ENCODE results near the gene WWC2.

The WWC2 gene

DNA sequence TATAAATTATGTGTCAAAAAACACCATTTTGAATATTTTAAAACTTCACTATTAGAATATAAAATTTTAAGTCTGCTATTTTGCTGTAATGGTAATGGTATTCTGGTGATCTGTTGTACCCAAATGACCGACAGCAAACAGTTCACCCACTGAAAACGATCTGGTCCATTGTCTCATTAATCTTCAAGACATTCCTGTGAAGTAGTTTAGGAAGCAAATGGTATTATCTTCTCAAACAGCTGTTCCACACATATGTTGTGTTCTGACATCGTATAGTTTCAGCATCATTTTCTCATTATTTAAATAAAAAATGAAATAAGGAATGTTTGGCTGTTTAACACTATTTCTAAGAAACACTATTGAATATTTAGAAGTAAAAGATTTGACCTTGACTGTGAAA, 98.1 kb downstream of the WWC2 start:
- in situ Hi-C loops (cut with MboI; ENCODE audit: low sequenced_read_pairs), result no loop called here

DNA sequence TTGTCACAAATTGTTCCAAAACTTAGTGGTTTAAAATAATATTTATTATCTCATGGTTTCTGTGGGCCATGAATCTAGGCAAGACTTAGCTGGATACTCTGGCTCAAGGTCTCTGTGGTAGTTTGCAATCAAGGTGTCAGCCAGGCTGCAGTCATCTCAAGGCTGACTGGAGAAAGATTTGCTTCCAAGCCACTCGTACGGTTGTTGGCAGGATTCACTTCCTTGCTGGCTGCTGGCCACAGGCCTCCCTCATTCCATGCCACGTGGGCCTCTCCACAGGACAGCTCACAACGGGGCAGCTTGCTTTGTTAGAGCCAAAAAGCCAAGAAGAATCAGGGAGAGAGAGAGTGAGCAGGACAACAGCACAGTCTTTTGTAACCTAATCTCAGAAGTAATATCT, 101.4 kb downstream of the WWC2 start:
- in situ Hi-C loops (cut with MboI; ENCODE audit: low sequenced_read_pairs), result no loop called here

DNA sequence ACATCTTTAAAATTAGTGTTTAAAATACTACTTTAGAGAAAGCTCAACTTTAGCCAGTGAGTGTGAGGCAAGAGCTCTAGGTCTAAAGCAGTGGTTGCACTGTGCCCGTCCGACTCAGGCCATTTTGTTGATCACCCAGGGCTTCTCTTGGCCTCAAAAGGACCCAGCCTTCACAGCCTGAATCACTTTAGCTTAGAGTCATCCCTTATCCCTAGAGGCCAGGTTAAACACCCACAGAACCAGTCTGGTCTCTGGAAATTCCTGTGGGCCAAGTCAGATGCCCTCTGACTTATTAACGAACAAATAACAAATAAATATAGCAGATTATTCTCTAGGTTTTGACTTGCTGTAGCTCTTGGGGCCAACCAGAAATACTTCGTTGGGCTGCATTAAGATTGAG, 102.3 kb downstream of the WWC2 start:
- in situ Hi-C loops (cut with MboI; ENCODE audit: low sequenced_read_pairs), result no loop called here

DNA sequence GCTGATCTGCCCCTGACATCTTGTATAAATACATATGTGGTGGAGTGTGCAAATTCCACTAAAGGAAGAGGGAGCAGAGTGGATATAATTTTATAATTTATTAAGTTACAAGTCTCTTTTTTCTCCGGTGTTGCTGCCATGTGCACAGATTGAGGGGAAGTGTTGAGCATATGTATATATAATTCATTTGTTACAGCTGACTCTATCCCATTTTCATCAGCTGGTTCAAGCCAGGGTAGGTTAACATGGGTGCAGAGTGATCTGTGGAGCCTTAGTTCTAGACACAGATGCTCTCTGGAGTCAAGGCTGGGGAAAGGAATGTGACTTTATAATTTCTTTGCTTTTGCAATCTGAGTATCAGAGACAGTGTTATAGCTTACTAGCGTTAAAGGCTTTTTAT, 103.5 kb downstream of the WWC2 start:
- in situ Hi-C loops (cut with MboI; ENCODE audit: low sequenced_read_pairs), result no loop called here

DNA sequence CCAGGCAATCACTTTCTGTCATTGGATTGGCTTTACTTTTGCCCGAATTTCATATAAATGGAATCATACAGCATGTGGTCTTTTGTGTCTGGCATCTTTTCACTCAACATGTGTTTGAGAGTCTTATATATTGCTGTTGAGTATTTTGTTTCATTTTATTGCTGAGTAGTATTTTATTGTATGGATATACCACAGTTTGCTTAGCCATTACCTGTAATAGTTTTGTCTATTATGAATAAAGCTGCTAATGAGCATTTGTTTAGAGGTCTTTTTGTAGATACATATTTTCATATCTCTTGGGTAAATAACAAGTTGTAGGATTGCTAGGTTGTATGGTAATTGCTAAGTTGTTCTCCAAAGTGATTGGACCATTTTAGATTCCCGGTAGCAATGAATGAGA, 105.7 kb downstream of the WWC2 start:
- in situ Hi-C loops (cut with MboI; ENCODE audit: low sequenced_read_pairs), result no loop called here

DNA sequence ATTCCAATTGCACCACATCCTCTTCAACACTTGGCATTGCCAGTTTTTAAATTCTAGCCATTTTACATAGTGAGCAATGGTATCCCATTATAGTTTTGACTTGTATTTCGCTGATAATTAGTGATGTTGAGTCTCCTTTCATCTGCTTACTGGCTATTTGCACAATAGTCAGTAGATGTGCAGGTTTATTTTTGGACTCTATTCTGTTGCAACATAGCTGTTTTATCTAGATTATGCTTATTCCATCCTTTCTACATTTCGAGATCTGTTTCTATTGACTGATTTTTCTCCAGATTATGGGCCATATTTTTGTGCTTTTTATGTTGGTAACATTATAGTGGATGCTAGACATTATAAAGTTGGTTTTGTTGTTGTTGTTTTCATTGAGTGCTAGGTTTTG, 106.1 kb downstream of the WWC2 start:
- in situ Hi-C loops (cut with MboI; ENCODE audit: low sequenced_read_pairs), result no loop called here

DNA sequence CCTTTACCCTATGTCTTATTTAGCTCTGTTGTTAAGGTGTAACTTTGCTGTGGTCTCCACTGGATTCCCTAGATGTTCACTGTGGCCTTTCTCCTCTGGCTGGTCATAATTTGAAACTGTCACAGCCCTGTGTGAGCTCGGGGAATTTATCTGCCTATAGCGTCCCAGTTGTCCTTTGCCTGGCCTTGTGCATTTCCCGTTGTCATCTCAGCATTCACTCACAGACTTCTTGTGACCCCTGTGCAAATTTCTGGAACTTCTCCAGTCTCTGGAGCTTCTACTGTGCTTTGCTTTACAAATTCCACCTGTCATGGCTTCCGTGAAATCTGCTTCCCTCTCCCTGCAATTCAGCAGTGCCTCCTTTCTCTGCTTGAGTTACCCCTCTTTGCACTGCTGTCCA, 106.7 kb downstream of the WWC2 start:
- in situ Hi-C loops (cut with MboI; ENCODE audit: low sequenced_read_pairs), result no loop called here

DNA sequence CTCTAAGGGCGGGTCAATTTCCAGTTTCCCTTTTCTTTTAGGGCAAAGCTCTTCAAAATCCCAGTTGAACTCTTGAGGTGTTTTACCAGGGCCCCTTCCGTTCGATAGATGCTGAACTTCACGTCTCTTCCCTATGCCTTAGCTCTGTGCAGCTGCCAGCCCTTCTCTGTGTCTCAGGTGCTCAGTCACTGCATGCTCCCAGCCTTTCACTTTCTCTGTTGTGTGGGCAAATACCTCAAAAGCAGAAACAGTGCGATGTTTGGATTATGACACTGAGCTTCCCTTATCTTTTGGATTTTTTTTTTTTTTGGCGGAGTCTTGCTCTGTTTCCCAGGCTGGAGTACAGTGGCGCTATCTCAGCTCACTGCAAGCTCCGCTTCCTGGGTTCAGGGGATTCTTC, 112.5 kb downstream of the WWC2 start:
- in situ Hi-C loops (cut with MboI; ENCODE audit: low sequenced_read_pairs), result no loop called here

DNA sequence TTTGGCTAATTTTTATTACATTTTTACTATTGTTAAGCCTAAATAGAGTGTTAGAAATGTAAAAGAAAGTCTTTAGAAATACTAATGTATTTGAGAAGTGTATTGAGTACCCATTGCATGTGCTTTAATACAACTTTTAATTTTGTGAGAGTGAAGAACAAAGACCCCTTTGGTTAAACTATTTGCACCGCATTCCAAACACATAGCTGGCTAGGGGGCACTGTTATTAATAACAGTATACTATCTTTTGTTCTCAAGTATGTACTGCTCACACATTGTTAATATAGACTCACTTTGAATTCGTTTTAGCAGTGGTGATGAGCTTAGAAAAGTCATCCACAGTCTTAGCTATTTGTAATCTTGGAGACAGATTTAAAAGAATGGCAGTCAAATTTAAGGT, 114.9 kb downstream of the WWC2 start:
- in situ Hi-C loops (cut with MboI; ENCODE audit: low sequenced_read_pairs), result no loop called here

DNA sequence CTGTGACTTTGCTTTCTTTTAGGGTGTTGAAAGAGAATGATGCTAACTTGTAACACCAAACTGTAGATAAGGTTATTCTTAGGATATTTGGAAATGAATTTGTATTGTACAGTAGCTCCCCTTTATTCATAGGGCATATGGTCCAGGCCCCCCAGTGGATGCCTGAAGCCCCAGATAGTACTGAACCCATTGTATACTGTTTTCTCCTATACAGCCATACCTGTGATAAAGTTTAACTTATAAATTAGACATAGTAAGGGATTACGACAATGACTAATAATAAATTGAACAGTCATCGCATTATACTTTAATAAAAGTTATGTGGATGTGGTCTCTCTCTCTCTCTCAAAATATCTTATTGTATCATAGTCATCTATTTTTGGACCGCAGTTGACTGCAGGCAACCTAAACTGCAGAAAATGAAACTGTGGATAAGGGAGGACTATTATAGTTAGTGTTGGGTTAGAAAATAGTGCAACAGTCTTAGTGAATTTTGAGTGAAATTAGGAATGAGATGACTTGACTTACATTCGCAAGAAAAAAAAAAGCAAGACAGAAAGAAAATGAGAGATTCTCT, 115.9 kb downstream of the WWC2 start:
- in situ Hi-C loops (cut with MboI; ENCODE audit: low sequenced_read_pairs), result no loop called here

DNA sequence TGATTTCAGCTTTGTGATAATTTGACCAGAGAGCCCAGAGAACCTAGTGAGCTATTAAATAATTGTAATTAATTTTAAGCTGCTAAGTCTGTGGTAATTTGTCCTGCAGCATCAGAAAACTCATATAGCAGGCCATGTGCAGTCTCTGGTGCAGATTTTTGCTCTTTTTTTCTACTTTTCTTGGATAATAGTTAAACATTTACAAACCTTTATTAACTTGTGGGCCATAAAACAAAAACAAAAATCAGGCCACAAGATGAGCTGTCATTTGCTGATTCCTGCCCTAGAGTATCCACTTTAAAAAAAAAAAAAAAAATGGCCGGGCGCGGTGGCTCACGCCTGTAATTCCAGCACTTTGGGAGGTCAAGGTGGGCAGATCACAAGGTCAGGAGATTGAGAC, 121.2 kb downstream of the WWC2 start:
- in situ Hi-C loops (cut with MboI; ENCODE audit: low sequenced_read_pairs), result no loop called here

DNA sequence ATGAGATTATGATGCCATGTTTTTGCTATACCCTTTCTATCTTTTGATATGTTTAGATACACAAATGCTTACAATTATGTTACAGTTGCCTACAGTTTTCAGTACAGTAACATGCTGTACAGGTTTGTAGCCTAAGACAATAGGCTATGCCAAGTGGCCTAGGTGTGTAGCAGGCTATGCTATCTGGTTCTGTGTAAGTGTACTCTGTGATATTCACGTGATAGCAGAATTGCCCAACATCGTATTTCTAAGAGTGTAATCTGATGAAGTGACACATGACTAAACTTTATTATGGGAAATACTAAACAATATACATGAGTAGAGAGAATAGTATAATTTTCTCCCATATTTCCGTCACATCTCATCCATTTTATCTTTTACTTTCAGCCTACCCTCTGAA, 124.0 kb downstream of the WWC2 start:
- in situ Hi-C loops (cut with MboI; ENCODE audit: low sequenced_read_pairs), result no loop called here

DNA sequence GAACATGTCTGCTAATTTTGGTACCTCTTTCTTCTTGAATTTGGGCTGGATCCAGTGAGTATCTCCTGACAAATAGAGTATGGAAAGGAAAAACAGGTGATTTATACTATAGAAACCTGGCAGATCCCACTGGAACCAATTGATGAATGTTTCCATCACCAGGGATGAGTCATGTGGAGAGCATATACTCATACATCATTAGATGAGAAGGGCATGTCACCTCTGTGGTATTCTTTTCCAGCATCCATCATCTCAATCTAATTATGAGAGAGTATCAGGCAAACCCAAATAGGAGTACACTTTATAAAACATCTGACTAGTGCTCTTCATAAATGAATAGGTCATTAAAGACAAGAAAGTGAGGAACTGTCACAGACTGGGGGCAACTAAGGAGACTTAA, 130.3 kb downstream of the WWC2 start:
- in situ Hi-C loops (cut with MboI; ENCODE audit: low sequenced_read_pairs), result no loop called here

DNA sequence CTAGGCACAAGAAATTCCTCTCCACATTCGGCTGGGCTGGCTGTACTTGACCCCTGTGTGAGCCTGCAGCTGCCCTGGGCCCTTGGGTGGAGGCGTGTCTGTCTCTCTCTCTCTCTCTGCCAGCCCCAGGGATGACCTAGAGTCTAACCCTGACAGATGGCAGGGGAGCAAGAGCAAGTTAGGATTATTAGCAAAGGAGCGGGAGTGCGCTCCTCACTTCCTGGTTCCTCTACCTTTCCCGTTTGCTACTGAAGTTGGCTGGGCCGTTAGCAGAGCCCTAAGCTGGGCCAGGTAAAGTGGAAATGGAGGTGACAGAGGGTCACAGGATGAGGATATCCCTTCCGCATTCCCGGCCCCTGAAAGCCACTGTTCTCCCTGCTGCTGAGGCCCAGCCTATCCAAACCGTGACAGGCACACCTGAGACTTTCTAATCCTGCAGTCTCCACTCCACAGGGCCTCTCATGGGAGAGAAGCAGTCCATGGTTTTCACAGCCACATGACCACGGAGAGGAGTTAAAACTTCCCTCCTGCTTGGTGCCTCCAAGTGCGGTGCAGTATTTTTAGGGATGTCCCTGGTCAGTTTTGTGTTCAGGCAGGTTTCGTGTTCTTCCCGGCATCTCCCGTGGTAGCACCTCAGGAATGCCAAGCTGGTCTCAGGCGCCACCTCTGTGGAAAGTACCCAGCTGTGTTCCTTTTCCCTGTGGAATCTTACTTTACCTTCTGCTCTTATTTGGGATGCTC, 141.7 kb downstream of the WWC2 start:
- in situ Hi-C loops (cut with MboI; ENCODE audit: low sequenced_read_pairs), result no loop called here

DNA sequence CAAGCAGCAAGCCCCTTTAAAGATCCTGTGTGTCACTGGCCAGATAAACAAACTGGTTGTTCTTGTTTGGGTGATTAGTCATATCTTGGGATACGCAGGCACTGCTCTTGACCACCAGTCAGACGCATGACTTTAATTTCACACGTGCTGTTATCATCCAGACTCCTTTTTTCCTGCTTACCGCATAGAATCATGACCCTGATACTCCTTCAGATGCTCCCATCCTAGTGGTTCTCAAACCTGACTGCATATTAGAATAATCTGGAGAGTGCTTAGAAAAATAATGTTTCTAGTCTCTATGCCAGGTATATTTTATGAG, 142.2 kb downstream of the WWC2 start:
- in situ Hi-C loops (cut with MboI; ENCODE audit: low sequenced_read_pairs), result no loop called here

DNA sequence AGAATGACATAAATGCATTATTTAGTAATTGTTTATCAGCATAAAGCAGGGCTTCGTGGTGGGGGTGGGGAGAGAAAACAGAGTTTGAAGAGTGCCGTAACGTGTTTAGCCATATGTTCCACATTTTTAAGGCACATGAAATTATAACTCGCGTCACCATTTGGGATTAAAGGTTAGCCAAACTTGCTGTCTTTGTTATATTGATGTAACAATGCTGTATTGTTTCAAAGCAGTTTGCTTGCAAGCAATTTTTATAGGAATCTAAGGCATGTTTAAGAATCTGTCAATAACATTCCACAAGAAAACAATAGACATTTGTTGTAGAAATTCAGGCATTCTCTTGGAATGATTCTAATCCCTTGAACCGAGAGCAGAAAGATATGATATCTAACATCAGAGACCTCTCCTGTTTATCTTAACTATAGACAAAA, 142.7 kb downstream of the WWC2 start:
- in situ Hi-C loops (cut with MboI; ENCODE audit: low sequenced_read_pairs), result no loop called here

DNA sequence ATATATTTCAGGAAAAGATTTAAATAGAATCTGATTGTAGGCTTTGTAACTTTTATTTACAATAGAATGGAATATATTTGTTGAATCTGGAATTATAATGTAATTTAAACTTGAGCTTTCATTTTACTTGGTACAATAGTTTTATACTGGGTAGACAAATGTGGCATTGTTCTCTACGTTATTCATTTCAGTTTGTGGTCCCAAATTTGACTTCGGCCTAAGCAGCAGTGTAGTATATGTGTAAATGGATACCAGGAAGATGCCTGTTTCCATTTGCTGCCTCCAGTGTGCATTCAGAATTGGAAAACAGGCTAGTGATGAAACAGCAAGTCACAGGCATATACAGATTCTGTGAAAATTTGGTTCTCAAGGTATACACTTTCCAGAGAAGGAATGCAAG, 143.2 kb downstream of the WWC2 start:
- in situ Hi-C loops (cut with MboI; ENCODE audit: low sequenced_read_pairs), result no loop called here

DNA sequence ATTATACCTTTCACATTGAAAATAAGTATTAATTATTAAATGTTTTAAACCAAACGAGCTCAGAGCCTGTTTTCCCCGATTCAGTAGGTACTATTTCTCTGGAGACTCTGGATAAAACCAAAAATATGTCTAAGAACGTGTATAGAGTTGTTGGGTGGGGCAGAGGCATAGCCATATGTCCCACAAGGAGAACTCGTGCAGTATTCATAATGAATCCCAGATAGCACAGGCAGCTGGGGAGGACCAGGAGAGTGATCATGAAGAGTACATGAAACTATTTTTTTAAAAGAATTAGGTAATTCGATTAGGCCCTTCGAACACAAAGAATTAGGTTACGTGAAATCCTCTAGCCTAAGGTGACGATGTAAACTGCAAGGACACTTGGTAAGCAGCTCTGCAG, 145.0 kb downstream of the WWC2 start:
- in situ Hi-C loops (cut with MboI; ENCODE audit: low sequenced_read_pairs), result no loop called here

DNA sequence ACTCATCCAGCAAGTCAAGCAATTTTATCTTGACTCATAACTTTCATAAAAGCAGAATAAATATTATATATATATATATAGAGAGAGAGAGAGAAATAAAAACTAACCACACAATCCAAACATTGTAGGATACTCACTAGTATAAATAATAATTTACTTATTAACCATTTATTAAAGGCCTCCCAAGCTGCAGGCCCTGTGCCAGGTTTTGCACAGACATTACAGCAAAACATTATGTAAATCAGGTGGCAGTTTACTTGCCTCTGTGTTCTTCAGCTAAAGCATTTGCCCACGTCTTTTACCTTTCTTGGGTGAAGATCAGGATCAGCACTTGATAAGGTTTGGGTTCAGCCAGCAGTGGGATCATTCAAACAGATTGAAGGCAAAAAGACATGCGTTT, 145.4 kb downstream of the WWC2 start:
- in situ Hi-C loops (cut with MboI; ENCODE audit: low sequenced_read_pairs), result no loop called here

DNA sequence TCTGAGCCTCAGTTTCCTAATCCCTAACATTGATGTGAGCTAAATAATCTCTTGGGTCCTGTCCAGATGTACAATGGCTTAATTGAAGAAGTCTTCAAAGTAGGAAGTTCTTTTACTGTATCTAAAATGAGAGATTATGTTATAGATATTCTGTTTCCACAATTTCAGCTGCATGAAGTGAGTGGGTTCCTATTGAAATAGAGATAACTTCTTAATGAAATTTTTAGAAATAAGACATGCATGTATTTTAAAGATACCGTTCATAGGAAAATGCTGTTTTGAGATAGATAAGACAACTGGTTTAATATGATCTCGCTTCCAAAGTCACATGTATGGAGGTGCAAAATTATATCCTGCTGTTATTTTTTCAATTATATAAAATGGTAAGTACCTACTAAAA, 149.1 kb downstream of the WWC2 start:
- in situ Hi-C loops (cut with MboI; ENCODE audit: low sequenced_read_pairs), result no loop called here

DNA sequence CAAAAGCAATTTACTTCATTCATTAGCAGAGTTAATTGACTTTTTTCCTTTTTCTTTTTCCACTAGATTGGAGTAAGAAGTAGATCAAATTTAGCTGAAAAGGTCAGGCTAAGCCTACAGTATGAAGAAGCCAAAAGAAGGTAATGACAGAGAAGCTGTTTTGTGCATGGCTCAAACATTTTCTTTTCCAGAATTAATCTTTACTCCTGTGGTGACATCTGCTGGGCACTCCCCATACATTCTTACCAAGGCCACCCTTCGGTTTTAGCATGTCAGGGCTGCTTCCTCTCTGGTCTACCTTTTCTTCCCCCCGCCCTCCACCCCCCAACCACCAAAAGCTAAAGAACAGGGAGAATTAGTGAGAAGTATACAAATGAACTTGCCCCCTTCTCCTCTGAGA, 150.8 kb downstream of the WWC2 start:
- in situ Hi-C loops (cut with MboI; ENCODE audit: low sequenced_read_pairs), result loop anchor here (10.0 kb wide), 1 partner anchor 315 kb away; no protein-coding TSS in a partner anchor

DNA sequence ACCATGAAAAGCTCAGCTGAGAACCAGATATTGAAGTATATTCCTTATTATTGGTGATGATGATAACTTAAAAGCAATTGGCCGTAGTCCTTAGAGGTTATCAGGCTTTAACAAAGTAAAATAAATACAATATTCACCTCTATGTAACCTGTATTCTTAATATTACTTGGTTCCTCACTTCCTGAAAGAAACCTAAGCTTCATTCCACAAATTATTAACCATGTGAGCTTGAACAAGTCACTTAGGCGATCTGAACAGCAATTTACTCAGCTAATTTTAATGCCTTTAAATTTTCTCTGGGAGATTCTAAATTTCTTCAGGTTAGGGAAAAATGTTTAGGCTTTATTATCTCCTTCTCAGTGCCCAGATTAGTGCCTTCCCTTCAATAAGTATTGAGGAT, 151.8 kb downstream of the WWC2 start:
- in situ Hi-C loops (cut with MboI; ENCODE audit: low sequenced_read_pairs), result loop anchor here (10.0 kb wide), 1 partner anchor 316 kb away; no protein-coding TSS in a partner anchor

DNA sequence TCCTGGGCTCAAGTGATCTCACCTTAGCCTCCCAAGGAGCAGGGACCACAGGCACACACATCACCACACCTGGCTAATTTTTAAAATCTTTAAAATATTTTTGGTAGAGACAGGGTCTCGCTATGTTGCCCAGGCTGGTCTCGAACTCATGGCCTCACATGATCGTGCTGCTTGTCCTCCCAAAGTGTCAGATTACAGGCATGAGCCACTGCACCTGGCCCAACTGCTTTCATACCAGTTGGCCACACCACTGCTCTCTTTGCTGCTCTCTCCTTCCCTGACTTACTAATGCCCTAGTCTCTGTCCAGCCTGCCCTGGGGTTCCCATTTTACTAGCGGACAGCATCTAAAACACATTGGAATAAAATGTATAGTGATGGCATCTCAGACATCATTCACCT, 153.9 kb downstream of the WWC2 start:
- in situ Hi-C loops (cut with MboI; ENCODE audit: low sequenced_read_pairs), result loop anchor here (10.0 kb wide), 1 partner anchor 318 kb away; no protein-coding TSS in a partner anchor

Data from HL-60/S4 treated with phorbol 12-myristate 13-acetate at 8.2 ng/mL for 4 days and 3 days (cell line).